ENCODE data around the gene SHISA6.
"Not testable (repeated sequence)": the region's sequence is repeated elsewhere in the genome, so short reads cannot be mapped to it uniquely, and the experiment has no call there.

The SHISA6 gene

DNA sequence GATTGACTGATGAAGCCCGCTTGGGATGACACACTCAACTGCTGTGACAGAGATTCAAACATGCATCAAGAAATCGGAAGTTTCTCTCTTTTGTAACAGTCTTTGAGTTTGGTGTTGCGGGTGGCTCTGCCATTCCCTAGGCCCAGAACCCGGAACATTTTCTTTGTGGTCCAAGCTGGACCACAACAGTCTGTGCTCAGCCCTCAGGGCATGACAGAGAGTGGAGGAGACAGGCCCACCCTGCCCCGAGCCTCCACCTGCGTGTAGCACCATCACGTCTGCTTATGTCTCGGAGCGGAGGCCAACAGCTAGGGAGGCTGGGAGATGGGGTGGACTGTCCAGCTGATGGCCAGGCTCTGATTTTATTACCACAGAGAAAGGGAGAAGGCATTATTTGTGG is 64.5 kb downstream of the SHISA6 start:
- H3K4me3 ChIP-seq (ENCODE audit: low read depth, low read length), result no peak overlapping the region
- TF ChIP-seq, protein P1, sequence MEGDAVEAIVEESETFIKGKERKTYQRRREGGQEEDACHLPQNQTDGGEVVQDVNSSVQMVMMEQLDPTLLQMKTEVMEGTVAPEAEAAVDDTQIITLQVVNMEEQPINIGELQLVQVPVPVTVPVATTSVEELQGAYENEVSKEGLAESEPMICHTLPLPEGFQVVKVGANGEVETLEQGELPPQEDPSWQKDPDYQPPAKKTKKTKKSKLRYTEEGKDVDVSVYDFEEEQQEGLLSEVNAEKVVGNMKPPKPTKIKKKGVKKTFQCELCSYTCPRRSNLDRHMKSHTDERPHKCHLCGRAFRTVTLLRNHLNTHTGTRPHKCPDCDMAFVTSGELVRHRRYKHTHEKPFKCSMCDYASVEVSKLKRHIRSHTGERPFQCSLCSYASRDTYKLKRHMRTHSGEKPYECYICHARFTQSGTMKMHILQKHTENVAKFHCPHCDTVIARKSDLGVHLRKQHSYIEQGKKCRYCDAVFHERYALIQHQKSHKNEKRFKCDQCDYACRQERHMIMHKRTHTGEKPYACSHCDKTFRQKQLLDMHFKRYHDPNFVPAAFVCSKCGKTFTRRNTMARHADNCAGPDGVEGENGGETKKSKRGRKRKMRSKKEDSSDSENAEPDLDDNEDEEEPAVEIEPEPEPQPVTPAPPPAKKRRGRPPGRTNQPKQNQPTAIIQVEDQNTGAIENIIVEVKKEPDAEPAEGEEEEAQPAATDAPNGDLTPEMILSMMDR (IDR thresholded peaks at IDR 0.05; ENCODE audit: insufficient read depth, low read depth, low read length, missing control alignments), result no peak
- no peak for DNase-seq (ENCODE audit: low read depth)

DNA sequence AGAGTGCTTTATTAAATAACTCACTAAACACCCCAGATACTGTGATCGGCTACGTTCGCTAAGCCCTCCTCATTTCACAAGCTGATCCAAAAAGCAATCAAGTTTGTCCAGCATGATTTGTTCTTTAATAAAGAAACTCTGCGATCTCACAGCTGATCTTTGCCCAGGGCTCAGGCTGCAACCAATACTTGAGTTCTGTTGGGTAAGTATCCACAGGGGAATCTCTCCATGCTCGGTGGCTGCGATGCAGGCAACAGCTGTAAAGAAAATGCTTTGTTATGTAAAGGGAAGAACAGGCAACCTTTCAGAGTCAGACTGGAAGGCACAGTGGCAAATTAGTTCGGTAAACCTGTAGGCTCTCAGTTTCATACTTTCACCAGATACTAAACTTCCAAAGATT is 67.5 kb downstream of the SHISA6 start:
- H3K4me3 ChIP-seq (ENCODE audit: low read depth, low read length), result no peak overlapping the region
- TF ChIP-seq, protein P1 (IDR thresholded peaks at IDR 0.05; ENCODE audit: insufficient read depth, low read depth, low read length, missing control alignments), result no peak
- no peak for DNase-seq (ENCODE audit: low read depth)

DNA sequence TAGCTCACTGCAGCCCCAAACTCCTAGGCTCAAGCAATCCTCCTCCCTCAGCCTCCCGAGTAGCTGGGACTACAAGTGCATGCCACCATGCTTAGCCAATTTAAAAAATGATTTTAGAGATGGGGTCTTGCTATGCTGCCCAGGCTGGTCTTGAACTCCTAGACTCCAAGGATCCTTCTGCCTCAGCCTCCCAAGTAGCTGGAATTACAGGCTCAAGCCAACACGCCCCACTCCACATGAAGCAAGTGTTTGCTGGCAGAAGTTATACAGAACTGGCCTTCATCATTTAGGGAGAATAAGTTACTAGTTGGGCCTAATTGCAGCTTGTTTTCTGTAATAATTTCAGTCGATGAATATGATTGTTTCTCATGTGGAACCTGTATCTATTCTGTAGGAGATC is 68.0 kb downstream of the SHISA6 start:
- no peak overlapping the region for H3K4me3 ChIP-seq (ENCODE audit: low read depth, low read length)
- TF ChIP-seq, protein P1 (IDR thresholded peaks at IDR 0.05; ENCODE audit: insufficient read depth, low read depth, low read length, missing control alignments), result no peak
- no peak for DNase-seq (ENCODE audit: low read depth)

DNA sequence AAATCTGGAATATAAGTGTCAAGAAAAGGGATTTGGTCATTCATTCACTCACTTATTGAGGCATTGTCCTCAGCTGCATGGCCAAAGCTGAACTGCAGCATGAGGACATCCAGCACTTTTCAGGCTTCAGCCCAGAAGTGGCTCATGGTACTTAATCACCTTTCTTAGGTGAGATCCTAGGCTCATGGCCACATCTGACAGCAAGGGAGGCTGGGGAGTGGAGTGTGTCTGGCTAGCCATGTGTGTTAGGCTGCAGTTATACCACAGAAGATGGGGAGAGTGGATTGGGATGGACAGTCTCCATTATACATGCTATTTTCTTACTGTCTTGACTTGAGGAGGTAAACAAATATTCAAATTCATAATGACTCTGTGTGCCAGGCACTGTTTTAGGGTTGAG is 68.8 kb downstream of the SHISA6 start:
- no peak for DNase-seq (ENCODE audit: low read depth)
- TF ChIP-seq, protein P1 (IDR thresholded peaks at IDR 0.05; ENCODE audit: insufficient read depth, low read depth, low read length, missing control alignments), result no peak
- H3K4me3 ChIP-seq (ENCODE audit: low read depth, low read length), result no peak overlapping the region

DNA sequence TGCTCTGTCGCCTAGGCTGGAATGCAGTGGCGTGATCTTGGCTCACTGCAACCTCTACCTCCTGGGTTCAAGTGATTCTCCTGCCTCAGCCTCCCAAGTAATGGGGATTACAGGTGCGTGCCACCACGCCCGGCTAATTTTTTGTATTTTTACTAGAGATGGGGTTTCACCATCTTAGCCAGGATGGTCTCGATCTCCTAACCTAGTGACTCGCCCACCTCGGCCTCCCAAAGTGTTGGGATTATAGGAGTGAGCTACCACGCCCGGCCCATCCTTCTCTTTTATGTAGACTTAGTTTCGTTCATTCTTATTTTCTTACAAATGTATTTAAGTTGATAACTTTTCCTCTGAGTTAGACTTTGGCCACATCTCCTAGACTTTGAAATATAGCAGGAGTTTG is 75.4 kb downstream of the SHISA6 start:
- H3K4me3 ChIP-seq (ENCODE audit: low read depth, low read length); DNase-seq (ENCODE audit: low read depth): not testable (repeated sequence)

- no peak overlapping the region for H3K4me3 ChIP-seq (ENCODE audit: low read depth, low read length)
- no peak for DNase-seq (ENCODE audit: low read depth)
- TF ChIP-seq, protein P1 (IDR thresholded peaks at IDR 0.05; ENCODE audit: insufficient read depth, low read depth, low read length, missing control alignments), result no peak
Measured at GRCh38 chr17:11318207-11318606, 77.2 kb downstream of the SHISA6 start.

DNA sequence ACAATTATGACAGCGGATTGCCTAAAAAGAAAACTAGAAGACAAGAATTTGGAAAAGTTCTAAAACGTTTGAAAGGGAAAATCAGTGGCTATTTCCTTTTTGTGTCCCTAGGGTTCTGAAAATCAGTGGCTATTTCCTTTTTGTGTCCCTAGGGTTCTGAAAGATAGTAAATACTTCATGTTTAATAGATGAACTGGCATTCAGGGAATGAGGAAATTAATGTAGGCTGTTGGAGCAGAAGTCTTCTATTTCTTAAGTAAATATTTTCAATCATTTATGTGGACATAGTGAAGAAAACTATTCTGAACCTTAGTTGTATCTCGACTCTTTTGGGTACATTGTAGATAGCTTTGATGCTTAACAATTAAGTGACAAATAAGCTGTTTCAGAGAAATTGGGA is 78.9 kb downstream of the SHISA6 start:
- H3K4me3 ChIP-seq (ENCODE audit: low read depth, low read length), result no peak overlapping the region
- no peak for DNase-seq (ENCODE audit: low read depth)
- TF ChIP-seq, protein P1 (IDR thresholded peaks at IDR 0.05; ENCODE audit: insufficient read depth, low read depth, low read length, missing control alignments), result no peak
